Activated naive CD4-positive, alpha-beta T cell treated with Interleukin-2 at 50 U/mL for 16 hours (primary cell): ENCODE data around the gene KAT8.
"Not testable (repeated sequence)": the region's sequence is repeated elsewhere in the genome, so short reads cannot be mapped to it uniquely, and the experiment has no call there.

Experiments
- DNase-seq: peaks from one replicate; pipeline ENCODE4 v3.0.0-alpha.2; 2020

KAT8 gene

GRCh38 chr16:31150976-31151375, 33.5 kb downstream of the KAT8 start:
- DNase-seq: not testable (repeated sequence)

GRCh38 chr16:31157136-31157535, 39.7 kb downstream of the KAT8 start:
- no peak for DNase-seq

GRCh38 chr16:31167315-31167714, 49.9 kb downstream of the KAT8 start:
- DNase-seq: no peak

- DNase-seq: no peak
Measured at GRCh38 chr16:31168848-31169247, 51.4 kb downstream of the KAT8 start.

- DNase-seq: not testable (repeated sequence)
Measured at GRCh38 chr16:31170048-31170447, 52.6 kb downstream of the KAT8 start.

- peak; percentile 40 for DNase-seq
Measured at GRCh38 chr16:31177136-31177535, 59.7 kb downstream of the KAT8 start.

GRCh38 chr16:31179219-31179746, 61.8 kb downstream of the KAT8 start:
- DNase-seq: no peak

- DNase-seq: peak; percentile 89
Measured at GRCh38 chr16:31179747-31180459, 62.4 kb downstream of the KAT8 start, which contains the start of gene FUS. Gene FUS, plus strand, starts transcription at chr16:31180139. Its CDS starts 76 bp downstream, at chr16:31180215.
